ENCODE results near the gene ANAPC2.

Gene ANAPC2

DNA sequence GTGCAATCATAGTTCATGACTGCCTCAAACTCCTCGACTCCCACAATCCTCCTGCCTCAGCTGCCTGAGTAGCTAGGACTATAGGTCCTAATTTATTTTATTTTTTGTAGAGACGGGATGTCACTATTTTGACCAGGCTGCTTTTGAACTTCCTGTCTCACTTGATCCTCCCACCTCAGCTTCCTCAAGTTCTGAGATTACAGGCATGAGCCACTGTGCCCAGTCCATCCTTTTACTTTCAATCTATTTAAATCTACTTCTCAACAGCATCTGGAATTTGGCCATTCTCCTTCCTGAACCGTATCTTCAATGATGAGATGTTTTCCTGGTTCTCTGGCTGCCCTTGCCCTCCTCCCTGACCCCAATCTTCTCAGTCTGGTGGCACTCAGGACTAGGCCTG, 61.6 kb downstream of the ANAPC2 start:
- H3K4me3 ChIP-seq (ENCODE audit: low read depth in 1 of 2, low read length in 1 of 2): peak overlapping the region; percentile 47 to 58

More for the DNA sequence above, 61.6 kb downstream of the ANAPC2 start:
- Histone ChIP-seq H3K36me3 (no peaks in the 10 kb centered on the region), H3K9me3 (no peaks in the 10 kb centered on the region), H3K27ac (peak overlapping the region; percentile 59), H3K4me1 (ENCODE audit: control insufficient read depth in 1 of 2, insufficient read depth in 1 of 2, low read depth in 1 of 2, low read length in 1 of 2) (peaks cover 38% of the 10 kb centered on the region in 2 experiments), H3K27me3 (peaks cover 38% of the 10 kb centered on the region)
- no peak for TF ChIP-seq CTCF (IDR thresholded peaks at IDR 0.05)

Data from neutrophil (primary cell).